HCT116 (cell line): ENCODE data around the gene HOTAIR. TPM values are rescaled to one million over a fixed set of nuclear protein-coding genes. Genes with fewer than 3 reads are reported as not detected.

Source experiments
- ATAC-seq: fragments of 200-7000 bp; cut with Tn5 transposase; 2 replicates; pipeline ENCODE4 v1.9.1; 2020; ENCODE audit warnings: mild to moderate bottlenecking, moderate library complexity
- BruUV-seq: library from RNA; stranded (reverse); fragments of 400-500 nt; replicated peaks from 2 replicates; lab custom pipeline; 2021; lab: Mats Ljungman, UMichigan
- CTCF ChIA-PET: fragments of 300-600 bp; sonication (Branson Sonifier 250); formaldehyde crosslinking; loops from one replicate; lab custom pipeline; 2021; ENCODE audit warnings: antibody characterized with exemption; lab: Charles Lee
- POLR2A ChIA-PET: fragments of 300-600, 350-600 bp; sonication (Branson Sonifier 250); formaldehyde crosslinking; loops from one replicate; lab custom pipeline; 2021; ENCODE audit warnings: antibody characterized with exemption; lab: Charles Lee
- RAD21 ChIA-PET, 2 experiments: fragments of 300-600 bp; sonication (Branson Sonifier 250); formaldehyde crosslinking; loops; one replicate each; lab custom pipeline; 2023; ENCODE audit warnings: low total read pairs in 2 of 2; ENCODE audit not compliant: uncharacterized antibody in 2 of 2, unreplicated experiment in 2 of 2, low non-redundant PET in 1 of 2; lab: Charles Lee
- DNase-seq: peaks from one replicate; pipeline ENCODE4 v3.0.0-alpha.2; 2010; ENCODE audit warnings: low read depth, low spot score
- H2AFZ ChIP-seq: fragments of 200-600 bp; shearing (Covaris generic), sonication (generic); 2 replicates; pipeline ENCODE4 v1.6.1; 2017; ENCODE audit warnings: low read depth, mixed run types, mixed read lengths, antibody characterized with exemption, low read length; ENCODE audit not compliant: poor library complexity, severe bottlenecking
- H3K27ac ChIP-seq: 2 replicates; pipeline ENCODE4 v1.5.1; 2012; ENCODE audit warnings: low read depth, low read length
- H3K27me3 ChIP-seq: fragments of 200-600 bp; sonication (generic); 2 replicates; pipeline ENCODE4 v1.6.1; 2016; ENCODE audit warnings: mixed run types, low read length, mixed read lengths; ENCODE audit not compliant: insufficient read depth
- H3K36me3 ChIP-seq, 2 experiments: fragments of 200-500 bp in 1 of 2; fragments of 200-600 bp in 1 of 2; sonication (Bioruptor generic) in 1 of 2; sonication (generic) in 1 of 2; 2 replicates each; pipeline versions ENCODE4 v1.5.1 to v1.6.1; 2014 to 2016; ENCODE audit warnings: low read length in 2 of 2, inconsistent platforms in 1 of 2, mixed read lengths in 1 of 2, mixed run types in 1 of 2; ENCODE audit not compliant: insufficient read depth in 2 of 2, control insufficient read depth in 1 of 2
- H3K4me1 ChIP-seq, 2 experiments: fragments of 200-600 bp in 1 of 2; sonication (generic) in 1 of 2; 2 replicates each; pipeline versions ENCODE4 v1.5.1 to v1.6.1; 2012 to 2017; ENCODE audit warnings: low read length in 2 of 2, inconsistent platforms in 1 of 2, mild to moderate bottlenecking in 1 of 2, mixed read lengths in 1 of 2, mixed run types in 1 of 2, moderate library complexity in 1 of 2; ENCODE audit not compliant: insufficient read depth in 2 of 2, control insufficient read depth in 1 of 2
- H3K4me2 ChIP-seq: fragments of 200-600 bp; sonication (generic); 2 replicates; pipeline ENCODE4 v1.6.1; 2017; ENCODE audit warnings: mixed run types, low read length, mixed read lengths
- H3K4me3 ChIP-seq, 2 experiments: fragments of 200-600 bp in 1 of 2; sonication (generic) in 1 of 2; replicated peaks in 1 of 2; 2 replicates each; pipeline ENCODE4 v1.5.1; 2011 to 2016; ENCODE audit warnings: low read length in 2 of 2, control low read depth in 1 of 2, low read depth in 1 of 2, mild to moderate bottlenecking in 1 of 2, mixed read lengths in 1 of 2, mixed run types in 1 of 2
- H3K79me2 ChIP-seq: fragments of 200-600 bp; sonication (generic); 2 replicates; pipeline ENCODE4 v1.6.1; 2017; ENCODE audit warnings: mild to moderate bottlenecking, mixed run types, low read length, moderate library complexity, mixed read lengths; ENCODE audit not compliant: insufficient read depth
- H3K9ac ChIP-seq: fragments of 200-600 bp; sonication (generic); 2 replicates; pipeline ENCODE4 v1.6.1; 2016; ENCODE audit warnings: low read length, mixed read lengths
- H3K9me2 ChIP-seq: fragments of 200-600 bp; sonication (generic), shearing (Covaris generic); 2 replicates; pipeline ENCODE4 v1.6.1; 2017; ENCODE audit warnings: mixed run types, mild to moderate bottlenecking, moderate library complexity; ENCODE audit not compliant: insufficient read depth
- H3K9me3 ChIP-seq, 2 experiments: fragments of 200-500 bp in 1 of 2; fragments of 200-600 bp in 1 of 2; sonication (Bioruptor generic) in 1 of 2; sonication (generic) in 1 of 2; 2 replicates each; pipeline ENCODE4 v1.6.1; 2014 to 2017; ENCODE audit warnings: low read length in 2 of 2, mixed read lengths in 2 of 2, inconsistent platforms in 1 of 2, low read depth in 1 of 2, mild to moderate bottlenecking in 1 of 2, mixed run types in 1 of 2, moderate library complexity in 1 of 2; ENCODE audit not compliant: control insufficient read depth in 1 of 2, insufficient read depth in 1 of 2
- H4K20me1 ChIP-seq: fragments of 200-600 bp; sonication (generic), shearing (Covaris generic); 2 replicates; pipeline ENCODE4 v1.6.1; 2017; ENCODE audit warnings: mixed run types, mild to moderate bottlenecking, moderate library complexity; ENCODE audit not compliant: insufficient read depth
- CEBPB ChIP-seq: IDR thresholded peaks from 2 replicates; pipeline ENCODE4 v1.6.1; 2012; ENCODE audit warnings: low read depth
- EGR1 ChIP-seq: IDR thresholded peaks from 2 replicates; pipeline ENCODE4 v1.6.1; 2012; ENCODE audit warnings: low read depth
- FOSL1 ChIP-seq: IDR thresholded peaks from 2 replicates; pipeline ENCODE4 v1.6.1; 2012; ENCODE audit warnings: low read depth
- JUND ChIP-seq: IDR thresholded peaks from 2 replicates; pipeline ENCODE4 v1.6.1; 2012
- MAX ChIP-seq: IDR thresholded peaks from 2 replicates; pipeline ENCODE4 v1.6.1; 2012
- POLR2A ChIP-seq: IDR thresholded peaks from 2 replicates; pipeline ENCODE4 v1.7.0; 2011; ENCODE audit warnings: borderline replicate concordance; ENCODE audit not compliant: insufficient read depth, insufficient read length; ENCODE audit errors: extremely low read depth
- SIN3A ChIP-seq: IDR thresholded peaks from 2 replicates; pipeline ENCODE4 v1.6.1; 2012; ENCODE audit warnings: low read depth
- SRF ChIP-seq: IDR thresholded peaks from 2 replicates; pipeline ENCODE4 v1.6.1; 2012; ENCODE audit warnings: low read depth
- TCF7L2 ChIP-seq: IDR thresholded peaks from 2 replicates; pipeline ENCODE4 v1.7.0; 2011; ENCODE audit warnings: borderline replicate concordance, inconsistent platforms; ENCODE audit not compliant: insufficient read depth, insufficient read length; ENCODE audit errors: extremely low read depth
- intact Hi-C: fragments of 100-400 bp; cut with micrococcal nuclease; formaldehyde crosslinking; loops from 2 replicates; pipeline ENCODE4 v1.10.0; 2022
- total RNA-seq: library from RNA; stranded (reverse); gene quantifications from one replicate; pipeline ENCODE4 v1.2.1, GENCODE V29; 2021; ENCODE audit not compliant: unreplicated experiment
- TF ChIP-seq, protein P1 (sequence below): IDR thresholded peaks from 2 replicates; pipeline ENCODE4 v1.6.1; 2012; ENCODE audit warnings: low read depth

Gene HOTAIR
- total RNA-seq, 1 experiment from 2014 or later = 0.25 TPM

DNA sequence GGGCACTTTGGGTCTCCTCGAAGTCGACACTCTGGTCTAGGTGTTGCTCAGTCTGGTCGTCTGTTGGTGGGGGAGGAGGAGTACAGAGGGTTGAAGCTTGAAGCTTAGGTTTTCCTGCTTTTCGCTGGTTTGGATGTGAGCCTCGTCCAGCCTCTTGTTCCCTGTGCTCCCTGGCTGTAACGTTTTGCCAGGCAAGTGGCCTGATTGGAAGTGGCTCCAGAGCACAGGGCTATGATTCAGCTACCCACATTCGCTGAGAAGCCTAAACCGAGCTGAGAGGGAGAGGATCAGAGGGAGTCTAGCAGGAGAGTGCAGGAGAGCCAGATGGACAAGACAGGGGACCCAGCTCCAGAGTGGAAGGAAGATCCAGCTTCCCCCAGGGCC, 16.3 kb upstream of the HOTAIR start:
- ATAC-seq = no peak
- RAD21 ChIA-PET = no interaction called here
- H3K27me3 ChIP-seq = no peaks in the 10 kb centered on the region
- no peak overlapping the region for H2AFZ ChIP-seq
- H3K9me3 ChIP-seq = no peaks in the 10 kb centered on the region
- no peak overlapping the region for H3K27ac ChIP-seq
- H3K4me3 ChIP-seq = no peak overlapping the region
- H3K79me2 ChIP-seq = peaks cover 8% of the 10 kb centered on the region
- no TSS peak for BruUV-seq
- peaks cover 9 to 21% of the 10 kb centered on the region in 2 experiments for H3K4me1 ChIP-seq
- H3K9me2 ChIP-seq = no peaks in the 10 kb centered on the region
- CTCF ChIA-PET = interaction anchor here (1.2 to 2.0 kb wide), 4 partner anchors 41 to 225 kb away, joined by 3 to 8 read pairs (median 4); partner anchors contain the start of gene HOXC5
- H3K9ac ChIP-seq = no peak overlapping the region
- intact Hi-C loops = no loop called here
- no peaks in the 10 kb centered on the region for H3K36me3 ChIP-seq
- DNase-seq = no peak
- POLR2A ChIA-PET = interaction anchor here (2.2 kb wide), 1 partner anchor 26 kb away, joined by 6 read pairs; no protein-coding TSS in a partner anchor
- no peak overlapping the region for H3K4me2 ChIP-seq
- H4K20me1 ChIP-seq = no peaks in the 10 kb centered on the region
- no peak for TF ChIP-seq SIN3A
- no peak for TF ChIP-seq POLR2A
- no peak for TF ChIP-seq SRF
- TF ChIP-seq, protein P1, sequence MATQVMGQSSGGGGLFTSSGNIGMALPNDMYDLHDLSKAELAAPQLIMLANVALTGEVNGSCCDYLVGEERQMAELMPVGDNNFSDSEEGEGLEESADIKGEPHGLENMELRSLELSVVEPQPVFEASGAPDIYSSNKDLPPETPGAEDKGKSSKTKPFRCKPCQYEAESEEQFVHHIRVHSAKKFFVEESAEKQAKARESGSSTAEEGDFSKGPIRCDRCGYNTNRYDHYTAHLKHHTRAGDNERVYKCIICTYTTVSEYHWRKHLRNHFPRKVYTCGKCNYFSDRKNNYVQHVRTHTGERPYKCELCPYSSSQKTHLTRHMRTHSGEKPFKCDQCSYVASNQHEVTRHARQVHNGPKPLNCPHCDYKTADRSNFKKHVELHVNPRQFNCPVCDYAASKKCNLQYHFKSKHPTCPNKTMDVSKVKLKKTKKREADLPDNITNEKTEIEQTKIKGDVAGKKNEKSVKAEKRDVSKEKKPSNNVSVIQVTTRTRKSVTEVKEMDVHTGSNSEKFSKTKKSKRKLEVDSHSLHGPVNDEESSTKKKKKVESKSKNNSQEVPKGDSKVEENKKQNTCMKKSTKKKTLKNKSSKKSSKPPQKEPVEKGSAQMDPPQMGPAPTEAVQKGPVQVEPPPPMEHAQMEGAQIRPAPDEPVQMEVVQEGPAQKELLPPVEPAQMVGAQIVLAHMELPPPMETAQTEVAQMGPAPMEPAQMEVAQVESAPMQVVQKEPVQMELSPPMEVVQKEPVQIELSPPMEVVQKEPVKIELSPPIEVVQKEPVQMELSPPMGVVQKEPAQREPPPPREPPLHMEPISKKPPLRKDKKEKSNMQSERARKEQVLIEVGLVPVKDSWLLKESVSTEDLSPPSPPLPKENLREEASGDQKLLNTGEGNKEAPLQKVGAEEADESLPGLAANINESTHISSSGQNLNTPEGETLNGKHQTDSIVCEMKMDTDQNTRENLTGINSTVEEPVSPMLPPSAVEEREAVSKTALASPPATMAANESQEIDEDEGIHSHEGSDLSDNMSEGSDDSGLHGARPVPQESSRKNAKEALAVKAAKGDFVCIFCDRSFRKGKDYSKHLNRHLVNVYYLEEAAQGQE = no peak
- TF ChIP-seq MAX = no peak
- TF ChIP-seq EGR1 = no peak
- no peak for TF ChIP-seq CEBPB
- no peak for TF ChIP-seq JUND
- TF ChIP-seq TCF7L2 = no peak
- no peak for TF ChIP-seq FOSL1
